DMS 273 (cell line): ENCODE results near the gene ANAPC5.

Experiments
- DNase-seq: peaks from one replicate; lab custom pipeline; 2025; ENCODE audit not compliant: unreplicated experiment; lab: John Stamatoyannopoulos, UW

Gene ANAPC5

DNA sequence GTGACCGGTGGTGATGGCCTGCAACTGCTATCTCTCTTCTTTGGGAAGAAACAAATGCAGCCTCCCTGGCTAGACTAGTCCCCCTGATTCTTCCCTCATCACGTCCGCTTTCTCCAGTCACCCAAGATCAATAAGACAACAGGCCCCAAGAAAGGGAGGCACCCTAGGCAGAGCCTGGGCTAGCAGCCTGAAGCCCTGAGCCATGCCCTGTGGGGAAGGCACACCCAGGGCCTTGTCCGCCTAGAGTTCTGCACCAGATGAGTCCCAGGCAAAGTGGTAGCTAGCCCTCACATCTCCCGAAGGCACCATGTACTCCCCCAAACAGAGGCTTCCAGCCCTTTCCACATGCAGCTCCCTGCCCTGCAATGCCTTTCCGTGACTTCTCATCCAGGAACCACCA lies 90.8 kb downstream of the ANAPC5 start:
- no peak for DNase-seq

GRCh38 chr12:121260091-121260490 lies 92.1 kb downstream of the ANAPC5 start:
- no peak for DNase-seq

DNA sequence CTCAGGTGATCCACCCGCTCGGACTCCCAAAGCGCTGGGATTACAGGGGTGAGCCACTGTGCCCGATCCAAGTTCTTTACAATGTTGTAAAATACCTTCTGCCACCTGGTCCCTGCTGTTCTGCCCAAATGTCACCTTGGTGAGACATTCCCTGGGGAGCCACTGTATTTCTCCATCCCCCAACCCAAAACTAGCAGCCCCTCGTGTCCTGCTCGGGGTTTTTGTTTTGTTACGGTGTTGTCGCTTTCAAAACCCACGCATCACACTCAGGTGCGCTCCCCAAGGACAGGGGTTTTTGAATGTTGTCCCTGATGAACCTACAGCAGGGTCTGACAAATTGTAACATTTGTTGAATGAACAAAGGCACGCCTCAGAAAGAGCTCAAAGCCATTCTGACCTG lies 93.1 kb downstream of the ANAPC5 start:
- DNase-seq = no peak
